ENCODE measurements around the gene ASIC5. TPM values are rescaled to one million over a fixed set of nuclear protein-coding genes. Genes with fewer than 3 reads are reported as not detected.
"Not testable (repeated sequence)": the region's sequence is repeated elsewhere in the genome, so short reads cannot be mapped to it uniquely, and the experiment has no call there.

The ASIC5 gene
- total and polyA plus RNA-seq, 2 experiments from 2014 or later: not detected

GRCh38 chr4:155800685-155801343 is 65.3 kb downstream of the ASIC5 start:
- Histone ChIP-seq H3K4me2 (no peak overlapping the region), H4K20me1 (ENCODE audit: insufficient read depth, poor library complexity, severe bottlenecking) (no peaks in the 10 kb centered on the region), H3K79me2 (no peaks in the 10 kb centered on the region), H2AFZ (no peak overlapping the region), H3K9me2 (replicated peaks; ENCODE audit: insufficient read depth) (no peaks in the 10 kb centered on the region), H3K36me3 (replicated peaks; ENCODE audit: insufficient read depth, low read depth) (no peaks in the 10 kb centered on the region), H3K27me3 (no peaks in the 10 kb centered on the region), H3K4me1 (ENCODE audit: insufficient read depth) (no peaks in the 10 kb centered on the region), H3K4me3 (no peak overlapping the region), H3K9me3 (ENCODE audit: low read depth) (no peaks in the 10 kb centered on the region), H3K27ac (no peak overlapping the region)
- TF ChIP-seq EZH2phosphoT487 (IDR thresholded peaks at IDR 0.05; ENCODE audit: low read depth, severe bottlenecking, unreplicated experiment) (no peak), EZH2 (IDR thresholded peaks at IDR 0.05; ENCODE audit: borderline replicate concordance) (no peak), CTCF (IDR thresholded peaks at IDR 0.05; ENCODE audit: poor library complexity) (no peak)
- no peak for DNase-seq (ENCODE audit: low spot score)
- 82% methylated on average over 7 of the region's 7 CpGs for WGBS (ENCODE audit: low lambda C conversion rate, missing lambda C conversion rate)

- no peaks in the 10 kb centered on the region for H4K20me1 ChIP-seq (ENCODE audit: insufficient read depth, poor library complexity, severe bottlenecking)
- no peaks in the 10 kb centered on the region for H3K9me2 ChIP-seq (replicated peaks; ENCODE audit: insufficient read depth)
- no peak overlapping the region for H2AFZ ChIP-seq
- no peak for TF ChIP-seq CTCF (IDR thresholded peaks at IDR 0.05; ENCODE audit: poor library complexity)
- no peak for TF ChIP-seq EZH2 (IDR thresholded peaks at IDR 0.05; ENCODE audit: borderline replicate concordance)
- no peak for TF ChIP-seq EZH2phosphoT487 (IDR thresholded peaks at IDR 0.05; ENCODE audit: low read depth, severe bottlenecking, unreplicated experiment)
- H3K4me2 ChIP-seq: no peak overlapping the region
- WGBS (ENCODE audit: low lambda C conversion rate, missing lambda C conversion rate): 80% methylated on average over 8 of the region's 8 CpGs
- H3K27ac ChIP-seq: no peak overlapping the region
- no peaks in the 10 kb centered on the region for H3K79me2 ChIP-seq
- H3K27me3 ChIP-seq: no peaks in the 10 kb centered on the region
- H3K4me3 ChIP-seq: no peak overlapping the region
- no peaks in the 10 kb centered on the region for H3K4me1 ChIP-seq (ENCODE audit: insufficient read depth)
- no peaks in the 10 kb centered on the region for H3K36me3 ChIP-seq (replicated peaks; ENCODE audit: insufficient read depth, low read depth)
- no peaks in the 10 kb centered on the region for H3K9me3 ChIP-seq (ENCODE audit: low read depth)
- no peak for DNase-seq (ENCODE audit: low spot score)
These were observed 66.3 kb downstream of the ASIC5 start for GRCh38 chr4:155799794-155800123.

GRCh38 chr4:155799116-155799793 is 66.8 kb downstream of the ASIC5 start:
- Histone ChIP-seq H3K27me3 (no peaks in the 10 kb centered on the region), H3K9me3 (ENCODE audit: low read depth) (no peaks in the 10 kb centered on the region), H4K20me1 (ENCODE audit: insufficient read depth, poor library complexity, severe bottlenecking) (no peaks in the 10 kb centered on the region), H3K36me3 (replicated peaks; ENCODE audit: insufficient read depth, low read depth) (no peaks in the 10 kb centered on the region), H3K4me3 (no peak overlapping the region), H3K4me1 (ENCODE audit: insufficient read depth) (no peaks in the 10 kb centered on the region), H3K4me2 (no peak overlapping the region), H3K79me2 (no peaks in the 10 kb centered on the region), H3K27ac (no peak overlapping the region), H3K9me2 (replicated peaks; ENCODE audit: insufficient read depth) (no peaks in the 10 kb centered on the region), H2AFZ (no peak overlapping the region)
- no peak for DNase-seq (ENCODE audit: low spot score)
- no peak for TF ChIP-seq CTCF (IDR thresholded peaks at IDR 0.05; ENCODE audit: poor library complexity)
- no peak for TF ChIP-seq EZH2phosphoT487 (IDR thresholded peaks at IDR 0.05; ENCODE audit: low read depth, severe bottlenecking, unreplicated experiment)
- TF ChIP-seq EZH2 (IDR thresholded peaks at IDR 0.05; ENCODE audit: borderline replicate concordance): no peak
- WGBS (ENCODE audit: low lambda C conversion rate, missing lambda C conversion rate): 87% methylated on average over 5 of the region's 5 CpGs

- H3K4me1 ChIP-seq (ENCODE audit: insufficient read depth): not testable (repeated sequence)
These were observed 68.5 kb downstream of the ASIC5 start for GRCh38 chr4:155797581-155797980.

More at GRCh38 chr4:155797581-155797980, 68.5 kb downstream of the ASIC5 start:
- not testable (repeated sequence) for H3K4me2 ChIP-seq; H3K36me3 ChIP-seq (replicated peaks; ENCODE audit: insufficient read depth, low read depth); DNase-seq (ENCODE audit: low spot score); H2AFZ ChIP-seq; H3K9me3 ChIP-seq (ENCODE audit: low read depth); H4K20me1 ChIP-seq (ENCODE audit: insufficient read depth, poor library complexity, severe bottlenecking); H3K9me2 ChIP-seq (replicated peaks; ENCODE audit: insufficient read depth); H3K27me3 ChIP-seq; H3K27ac ChIP-seq; H3K4me3 ChIP-seq; H3K79me2 ChIP-seq
- 95% methylated on average over 4 of the region's 4 CpGs for WGBS (ENCODE audit: low lambda C conversion rate, missing lambda C conversion rate)

All from hepatocyte (in vitro differentiated cells).